H9 (cell line): ENCODE measurements around the gene KIAA1671. TPM values are rescaled to one million over a fixed set of nuclear protein-coding genes. Genes with fewer than 3 reads are reported as not detected.

Experiments
- DNase-seq: peaks from one replicate; pipeline ENCODE4 v3.0.0-alpha.2; 2017
- H2AFZ ChIP-seq: one replicate; pipeline ENCODE4 v1.6.1; 2013; ENCODE audit warnings: mild to moderate bottlenecking, low read length, control low read depth, moderate library complexity
- H2AK5ac ChIP-seq: 2 replicates; pipeline ENCODE4 v1.6.1; 2013; ENCODE audit warnings: low read length, control low read depth, mixed read lengths; ENCODE audit not compliant: insufficient read length
- H2BK120ac ChIP-seq: one replicate; pipeline ENCODE4 v1.6.1; 2013; ENCODE audit warnings: low read depth, mild to moderate bottlenecking, low read length, control low read depth, inconsistent platforms; ENCODE audit not compliant: poor library complexity, severe bottlenecking
- H2BK12ac ChIP-seq: 2 replicates; pipeline ENCODE4 v1.6.1; 2013; ENCODE audit warnings: low read length, control low read depth, mixed read lengths, low read depth; ENCODE audit not compliant: insufficient read length
- H2BK15ac ChIP-seq: 2 replicates; pipeline ENCODE4 v1.6.1; 2013; ENCODE audit warnings: low read depth, low read length, control low read depth
- H2BK20ac ChIP-seq: one replicate; pipeline ENCODE4 v1.6.1; 2013; ENCODE audit warnings: low read depth, mild to moderate bottlenecking, low read length, control low read depth, inconsistent platforms; ENCODE audit not compliant: poor library complexity, severe bottlenecking
- H2BK5ac ChIP-seq: 2 replicates; pipeline ENCODE4 v1.6.1; 2013; ENCODE audit warnings: low read length, control low read depth, mixed read lengths; ENCODE audit not compliant: insufficient read length
- H3K14ac ChIP-seq: 2 replicates; pipeline ENCODE4 v1.6.1; 2013; ENCODE audit warnings: low read length, control low read depth; ENCODE audit not compliant: insufficient read depth
- H3K18ac ChIP-seq: 2 replicates; pipeline ENCODE4 v1.6.1; 2013; ENCODE audit warnings: low read depth, mild to moderate bottlenecking, mixed read lengths, low read length, control low read depth; ENCODE audit not compliant: insufficient read length
- H3K23ac ChIP-seq: 2 replicates; pipeline ENCODE4 v1.6.1; 2013; ENCODE audit warnings: low read length, control low read depth, mixed read lengths, low read depth; ENCODE audit not compliant: insufficient read length
- H3K23me2 ChIP-seq: 2 replicates; pipeline ENCODE4 v1.6.1; 2013; ENCODE audit warnings: low read depth, mild to moderate bottlenecking, mixed read lengths, low read length, control low read depth; ENCODE audit not compliant: insufficient read length, poor library complexity, severe bottlenecking
- H3K27ac ChIP-seq: 2 replicates; pipeline ENCODE4 v1.5.1; 2013; ENCODE audit warnings: low read length, control low read depth, mixed read lengths, low read depth; ENCODE audit not compliant: insufficient read length
- H3K27me3 ChIP-seq: 2 replicates; pipeline ENCODE4 v1.6.1; 2013; ENCODE audit warnings: low read length, control low read depth, inconsistent platforms; ENCODE audit not compliant: insufficient read depth
- H3K4ac ChIP-seq: 2 replicates; pipeline ENCODE4 v1.6.1; 2013; ENCODE audit warnings: low read depth, mild to moderate bottlenecking, control low read depth, inconsistent platforms, low read length, moderate library complexity
- H3K4me1 ChIP-seq: 2 replicates; pipeline ENCODE4 v1.6.1; 2013; ENCODE audit warnings: low read length, control low read depth, inconsistent platforms; ENCODE audit not compliant: insufficient read depth
- H3K4me2 ChIP-seq: 2 replicates; pipeline ENCODE4 v1.6.1; 2013; ENCODE audit warnings: low read length, control low read depth, mixed read lengths; ENCODE audit not compliant: insufficient read length, insufficient read depth
- H3K56ac ChIP-seq: 2 replicates; pipeline ENCODE4 v1.6.1; 2013; ENCODE audit warnings: low read depth, mild to moderate bottlenecking, mixed read lengths, low read length, control low read depth; ENCODE audit not compliant: insufficient read length
- H3K79me1 ChIP-seq: 2 replicates; pipeline ENCODE4 v1.6.1; 2013; ENCODE audit warnings: low read depth, mild to moderate bottlenecking, moderate library complexity, low read length, control low read depth, inconsistent platforms; ENCODE audit not compliant: insufficient read depth, poor library complexity, severe bottlenecking
- H3K79me2 ChIP-seq: 2 replicates; pipeline ENCODE4 v1.6.1; 2013; ENCODE audit warnings: low read length, control low read depth, inconsistent platforms; ENCODE audit not compliant: insufficient read depth
- H3K9ac ChIP-seq: 2 replicates; pipeline ENCODE4 v1.6.1; 2013; ENCODE audit warnings: low read length, control low read depth, mixed read lengths; ENCODE audit not compliant: insufficient read length; ENCODE audit errors: extremely low read depth
- H3K9me3 ChIP-seq: one replicate; pipeline ENCODE4 v1.6.1; 2013; ENCODE audit warnings: low read depth, low read length, inconsistent platforms; ENCODE audit not compliant: control insufficient read depth
- H3T11ph ChIP-seq: one replicate; pipeline ENCODE4 v1.6.1; 2013; ENCODE audit warnings: mild to moderate bottlenecking, low read length, control low read depth, inconsistent platforms
- H4K20me1 ChIP-seq: one replicate; pipeline ENCODE4 v1.6.1; 2013; ENCODE audit not compliant: control insufficient read depth, insufficient read length, insufficient read depth
- H4K5ac ChIP-seq: 2 replicates; pipeline ENCODE4 v1.6.1; 2013; ENCODE audit warnings: low read depth, mild to moderate bottlenecking, mixed read lengths, low read length, control low read depth; ENCODE audit not compliant: insufficient read length
- H4K8ac ChIP-seq: replicated peaks from 2 replicates; pipeline ENCODE4 v1.6.1; 2013; ENCODE audit warnings: low read length, control low read depth, mixed read lengths, low read depth; ENCODE audit not compliant: insufficient read length
- H4K91ac ChIP-seq: 2 replicates; pipeline ENCODE4 v1.6.1; 2013; ENCODE audit warnings: low read depth, mild to moderate bottlenecking, moderate library complexity, mixed read lengths, low read length, control low read depth; ENCODE audit not compliant: insufficient read length
- H3K27ac Mint-ChIP-seq, 3 experiments: 2 replicates in 2 of 3; 3 replicates in 1 of 3; pipeline ENCODE4 v1.8.0; 2020 to 2021; ENCODE audit warnings: mixed read lengths in 3 of 3, mild to moderate bottlenecking in 1 of 3, moderate library complexity in 1 of 3
- H3K27me3 Mint-ChIP-seq: 2 replicates; pipeline ENCODE4 v1.8.0; 2021; ENCODE audit warnings: low read depth, mild to moderate bottlenecking, moderate library complexity, mixed read lengths
- H3K36me3 Mint-ChIP-seq, 3 experiments: 2 replicates in 2 of 3; 3 replicates in 1 of 3; pipeline ENCODE4 v1.8.0; 2020 to 2021; ENCODE audit warnings: low read depth in 3 of 3, mixed read lengths in 3 of 3; ENCODE audit not compliant: insufficient read depth in 1 of 3
- H3K4me1 Mint-ChIP-seq, 2 experiments: 2 replicates each; pipeline ENCODE4 v1.8.0; 2020; ENCODE audit warnings: mixed read lengths in 2 of 2
- H3K4me3 Mint-ChIP-seq, 2 experiments: 2 replicates in 1 of 2; 3 replicates in 1 of 2; pipeline ENCODE4 v1.8.0; 2020 to 2021; ENCODE audit warnings: mild to moderate bottlenecking in 2 of 2, mixed read lengths in 2 of 2, moderate library complexity in 1 of 2
- H3K9me3 Mint-ChIP-seq, 2 experiments: 2 replicates in 1 of 2; 3 replicates in 1 of 2; pipeline ENCODE4 v1.8.0; 2020; ENCODE audit warnings: mild to moderate bottlenecking in 2 of 2, mixed read lengths in 2 of 2, moderate library complexity in 1 of 2
- WGBS: extraction: QIAGEN DNeasy Blood & Tissue Kit; methylation state at CpG from one replicate; pipeline ENCODE4 v1.1.7; 2013; ENCODE audit warnings: missing lambda C conversion rate, low lambda C conversion rate, mixed read lengths; ENCODE audit not compliant: insufficient read length; ENCODE audit errors: extremely low coverage; 5-methylcytosine and 5-hydroxymethylcytosine counted together
- total RNA-seq: library from RNA; stranded (reverse); gene quantifications from 2 replicates; pipeline ENCODE4 v1.2.1, GENCODE V29; 2021
- TF ChIP-seq, protein P1 (sequence below): fragments of 200-600 bp; sonication (generic); conservative IDR thresholded peaks from 3 replicates; pipeline ENCODE4 v1.8.0; 2021; ENCODE audit warnings: antibody characterized with exemption, mild to moderate bottlenecking

KIAA1671 gene
- total RNA-seq, 1 experiment from 2014 or later, result 22.6 TPM

DNA sequence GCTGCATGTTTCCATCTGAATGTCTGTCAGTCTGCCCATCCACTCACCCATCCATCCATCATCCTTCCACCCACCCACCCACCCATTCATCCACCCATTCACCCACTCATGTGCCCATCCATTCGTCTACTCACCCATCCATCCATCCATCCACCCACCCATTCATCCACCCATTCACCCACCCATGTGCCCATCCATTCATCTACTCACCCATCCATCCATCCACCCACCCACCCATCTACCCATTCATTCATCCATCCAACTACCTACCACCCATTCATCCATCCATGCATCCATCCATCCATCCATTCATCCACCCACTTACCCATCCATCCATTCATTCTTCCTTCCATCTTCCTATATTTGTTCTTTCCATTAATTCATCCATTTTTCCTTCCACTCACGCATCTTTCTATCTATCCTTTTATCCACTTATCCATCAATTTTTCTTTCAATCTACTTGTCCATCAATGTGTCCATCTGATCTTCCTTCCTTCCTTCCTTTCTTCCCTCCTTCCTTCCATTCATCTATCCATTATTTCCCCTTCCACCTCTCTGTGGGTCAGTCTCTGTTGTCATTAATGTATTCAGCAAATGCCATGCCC, 255.1 kb downstream of the KIAA1671 start:
- Mint-ChIP-seq H3K9me3 (no peaks in the 10 kb centered on the region), H3K4me1 (no peaks in the 10 kb centered on the region; a peak in 1 of 4 replicates), H3K4me3 (no peak overlapping the region), H3K27me3 (no peaks in the 10 kb centered on the region; the same call in 1 of the 2 replicates), H3K36me3 (no peaks in the 10 kb centered on the region; a peak in 1 of 7 replicates), H3K27ac (no peak overlapping the region)
- Histone ChIP-seq H3K14ac (no peak overlapping the region), H3K23me2 (no peaks in the 10 kb centered on the region), H2BK120ac (no peak overlapping the region), H3K27ac (no peak overlapping the region), H2AK5ac (no peak overlapping the region), H3K4me2 (no peak overlapping the region), H3K79me1 (no peaks in the 10 kb centered on the region), H2BK5ac (no peak overlapping the region), H2BK12ac (no peak overlapping the region), H3K9ac (no peak overlapping the region), H4K20me1 (no peaks in the 10 kb centered on the region), H3K18ac (no peak overlapping the region), H3K9me3 (no peaks in the 10 kb centered on the region), H3K4me1 (no peaks in the 10 kb centered on the region), H3K23ac (no peak overlapping the region), H2BK20ac (no peak overlapping the region), H4K8ac (no peak overlapping the region), H3K4ac (no peak overlapping the region), H3K56ac (no peak overlapping the region), H2AFZ (no peak overlapping the region), H4K91ac (no peak overlapping the region), H4K5ac (no peak overlapping the region), H3T11ph (no peak overlapping the region), H3K27me3 (no peaks in the 10 kb centered on the region), H3K79me2 (no peaks in the 10 kb centered on the region), H2BK15ac (no peak overlapping the region)
- WGBS, result 100% methylated on average over 1 of the region's 2 CpGs
- no peak for DNase-seq
- TF ChIP-seq, protein P1, sequence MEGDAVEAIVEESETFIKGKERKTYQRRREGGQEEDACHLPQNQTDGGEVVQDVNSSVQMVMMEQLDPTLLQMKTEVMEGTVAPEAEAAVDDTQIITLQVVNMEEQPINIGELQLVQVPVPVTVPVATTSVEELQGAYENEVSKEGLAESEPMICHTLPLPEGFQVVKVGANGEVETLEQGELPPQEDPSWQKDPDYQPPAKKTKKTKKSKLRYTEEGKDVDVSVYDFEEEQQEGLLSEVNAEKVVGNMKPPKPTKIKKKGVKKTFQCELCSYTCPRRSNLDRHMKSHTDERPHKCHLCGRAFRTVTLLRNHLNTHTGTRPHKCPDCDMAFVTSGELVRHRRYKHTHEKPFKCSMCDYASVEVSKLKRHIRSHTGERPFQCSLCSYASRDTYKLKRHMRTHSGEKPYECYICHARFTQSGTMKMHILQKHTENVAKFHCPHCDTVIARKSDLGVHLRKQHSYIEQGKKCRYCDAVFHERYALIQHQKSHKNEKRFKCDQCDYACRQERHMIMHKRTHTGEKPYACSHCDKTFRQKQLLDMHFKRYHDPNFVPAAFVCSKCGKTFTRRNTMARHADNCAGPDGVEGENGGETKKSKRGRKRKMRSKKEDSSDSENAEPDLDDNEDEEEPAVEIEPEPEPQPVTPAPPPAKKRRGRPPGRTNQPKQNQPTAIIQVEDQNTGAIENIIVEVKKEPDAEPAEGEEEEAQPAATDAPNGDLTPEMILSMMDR, result no peak
